Superior temporal gyrus (tissue), 1 donor: ENCODE measurements around the gene COL23A1.
"Not testable (repeated sequence)": the region's sequence is repeated elsewhere in the genome, so short reads cannot be mapped to it uniquely, and the experiment has no call there.

Experiments
- DNase-seq: peaks from one replicate; pipeline ENCODE4 v3.0.0-alpha.2; 2016; ENCODE audit errors: extremely low spot score

The COL23A1 gene

DNA sequence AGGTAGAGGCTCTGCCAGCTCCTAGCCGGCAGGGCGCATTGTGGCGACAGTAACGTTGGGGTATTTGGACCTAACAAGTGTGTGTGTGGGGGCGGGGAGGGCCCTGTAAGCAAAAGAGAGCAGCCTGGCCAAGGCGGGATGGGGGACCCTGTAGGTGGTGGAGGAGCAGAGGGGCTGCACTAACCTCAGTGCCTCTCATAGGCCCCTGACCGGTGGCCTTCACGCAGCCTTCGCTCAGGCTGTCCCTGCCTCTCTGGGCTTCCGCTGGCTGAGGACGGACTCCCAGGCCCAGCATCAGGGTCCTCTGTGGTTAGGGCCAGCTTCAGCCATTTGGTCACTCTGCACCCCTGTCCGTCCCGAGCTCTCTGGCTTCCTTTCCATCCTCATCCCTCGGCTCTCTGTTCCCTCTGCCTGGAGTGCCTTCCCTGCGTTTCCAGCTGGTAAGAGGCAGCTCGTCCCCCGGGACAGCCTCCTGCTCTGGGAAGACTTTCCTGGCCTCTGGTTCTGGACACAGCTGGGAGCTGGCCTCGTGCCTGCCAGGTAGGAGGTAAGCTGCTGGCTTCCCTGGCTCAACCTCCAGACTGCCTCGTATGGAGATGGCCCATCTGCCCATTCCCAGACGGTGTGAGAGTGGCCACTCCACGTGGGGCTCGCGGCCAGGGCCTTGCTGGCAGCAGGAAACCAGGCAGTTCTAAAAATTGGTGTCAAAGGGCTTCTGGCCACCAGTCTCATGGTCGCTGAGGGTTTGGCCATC is 318.3 kb downstream of the COL23A1 start:
- DNase-seq: no peak

DNA sequence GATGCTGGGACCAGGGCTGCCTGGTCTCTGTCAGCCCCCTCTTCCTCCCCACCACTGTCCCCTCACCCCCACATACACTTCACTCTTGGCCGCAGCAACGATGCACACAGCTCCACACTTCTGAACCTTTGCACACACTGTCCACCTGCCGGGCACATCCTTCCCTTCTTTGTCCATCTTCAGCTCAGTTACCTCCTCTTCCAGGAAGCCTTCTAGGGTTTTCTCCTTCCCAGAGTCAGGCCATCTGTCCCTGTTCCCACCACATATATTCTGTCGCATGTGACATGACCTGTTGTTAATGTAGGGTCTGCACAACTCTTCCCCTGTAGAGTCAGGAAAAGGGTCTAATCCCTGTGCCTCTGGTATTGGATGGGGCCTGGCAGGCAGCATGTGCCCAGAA is 319.0 kb downstream of the COL23A1 start:
- DNase-seq: no peak

DNA sequence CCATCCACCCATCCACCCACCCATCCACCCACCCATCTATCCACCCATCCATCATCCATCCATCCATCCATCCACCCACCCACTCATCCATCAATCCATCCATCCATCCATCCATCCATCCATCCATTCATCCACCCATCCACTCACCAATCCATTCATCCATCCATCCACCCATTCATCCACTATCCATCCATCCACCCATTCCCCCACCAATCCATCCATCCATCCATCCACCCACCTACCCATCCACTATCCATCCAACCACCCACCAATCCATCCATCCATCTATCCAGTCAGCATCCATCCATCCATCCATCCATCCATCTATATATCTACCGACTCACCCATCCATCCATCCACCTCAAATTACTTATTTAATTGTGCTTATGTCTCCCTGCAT is 320.7 kb downstream of the COL23A1 start:
- no peak for DNase-seq

DNA sequence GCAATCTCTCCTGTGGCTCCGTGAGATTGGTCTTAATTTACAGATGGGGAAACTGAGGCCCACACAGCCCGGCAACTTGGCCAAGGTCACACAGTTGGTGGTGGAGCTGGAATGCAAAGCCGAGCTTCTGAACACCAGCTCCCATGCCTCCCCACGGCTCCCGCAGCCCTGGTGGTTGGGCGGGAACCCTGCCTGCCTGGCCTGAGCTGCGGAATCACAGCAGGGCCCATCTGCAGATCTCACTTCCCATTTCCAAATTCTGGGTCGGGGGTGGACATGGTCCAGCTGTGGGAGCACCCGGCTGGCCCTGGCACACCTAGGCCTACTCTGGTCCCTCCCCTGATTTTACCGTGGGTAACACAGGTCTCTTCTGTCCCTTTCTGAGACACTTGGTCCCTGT is 322.3 kb downstream of the COL23A1 start:
- DNase-seq: no peak

DNA sequence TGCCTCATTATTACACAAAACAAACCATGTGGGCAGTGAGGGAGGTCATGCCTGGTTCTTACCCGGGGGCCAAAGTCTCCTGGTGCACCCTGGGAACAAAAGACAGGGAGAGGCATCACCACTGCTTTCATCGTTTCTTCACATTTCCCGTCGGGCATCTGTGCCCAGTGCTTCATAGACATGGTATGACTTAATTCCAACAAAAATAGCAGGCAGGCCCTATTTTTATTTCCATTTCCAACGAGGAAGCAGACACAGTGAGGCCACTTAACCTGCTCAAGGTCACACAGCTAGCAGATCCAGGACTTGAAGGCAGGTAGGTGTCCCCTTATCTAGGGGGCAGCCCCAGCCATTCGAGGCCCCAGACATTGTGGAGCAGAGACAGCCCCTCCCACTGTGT is 322.9 kb downstream of the COL23A1 start:
- DNase-seq: no peak

DNA sequence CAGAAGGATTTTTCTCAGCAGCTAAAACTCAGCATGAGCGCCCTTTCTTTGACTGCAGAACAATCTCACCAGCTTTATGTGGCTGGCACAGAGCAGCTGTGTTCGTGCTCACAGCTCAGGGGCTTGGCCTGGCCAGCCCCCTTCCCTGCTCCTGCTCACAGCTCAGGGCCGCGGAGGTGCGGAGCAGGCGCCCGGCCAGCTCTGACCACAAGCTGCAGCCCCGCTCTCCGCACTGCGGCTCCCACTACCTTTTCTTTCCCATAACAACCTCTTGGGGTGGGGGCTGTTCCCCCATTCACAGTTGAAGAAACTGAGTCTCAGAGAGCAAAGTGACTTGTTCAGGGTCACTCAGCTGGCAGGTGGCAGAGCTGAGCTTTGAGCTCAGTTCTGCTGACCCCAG is 323.6 kb downstream of the COL23A1 start:
- DNase-seq: no peak

DNA sequence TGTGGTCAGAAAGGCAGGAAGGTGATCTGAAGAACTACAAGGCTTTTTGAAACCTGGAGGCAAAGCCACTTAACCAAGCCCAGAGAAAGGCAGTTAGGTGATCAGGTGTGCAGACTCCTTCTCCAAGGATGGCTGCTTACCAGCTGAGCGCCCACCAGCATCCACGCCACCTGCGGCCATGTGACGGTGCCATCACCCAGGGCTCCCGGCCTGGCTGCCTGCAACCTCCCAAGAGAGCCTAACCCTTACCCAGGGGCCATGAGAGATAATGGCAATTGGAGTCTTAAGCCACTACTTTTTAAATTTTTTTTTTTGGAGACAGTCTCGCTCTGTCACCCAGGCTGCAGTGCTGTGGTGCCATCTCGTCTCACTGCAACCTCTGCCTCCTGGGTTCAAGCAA is 324.4 kb downstream of the COL23A1 start:
- DNase-seq: no peak

DNA sequence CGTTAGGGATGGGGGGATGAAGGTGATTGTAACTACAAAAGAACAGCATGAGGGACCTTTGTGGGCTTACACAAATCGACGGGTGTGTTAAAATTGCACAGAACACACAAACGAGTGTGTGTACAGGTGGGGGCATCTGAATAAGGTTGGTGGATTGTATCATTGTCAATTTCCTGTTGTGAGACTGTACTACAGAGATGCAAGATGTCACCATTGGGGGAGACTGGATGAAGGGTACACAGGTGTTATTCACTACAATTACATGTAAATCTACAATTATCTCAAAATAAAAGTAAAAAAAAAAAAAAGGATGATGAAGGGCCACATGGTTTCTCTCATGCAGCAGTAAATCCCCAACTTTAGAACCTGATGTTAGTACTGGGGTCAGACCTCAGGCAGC is 326.1 kb downstream of the COL23A1 start:
- no peak for DNase-seq

DNA sequence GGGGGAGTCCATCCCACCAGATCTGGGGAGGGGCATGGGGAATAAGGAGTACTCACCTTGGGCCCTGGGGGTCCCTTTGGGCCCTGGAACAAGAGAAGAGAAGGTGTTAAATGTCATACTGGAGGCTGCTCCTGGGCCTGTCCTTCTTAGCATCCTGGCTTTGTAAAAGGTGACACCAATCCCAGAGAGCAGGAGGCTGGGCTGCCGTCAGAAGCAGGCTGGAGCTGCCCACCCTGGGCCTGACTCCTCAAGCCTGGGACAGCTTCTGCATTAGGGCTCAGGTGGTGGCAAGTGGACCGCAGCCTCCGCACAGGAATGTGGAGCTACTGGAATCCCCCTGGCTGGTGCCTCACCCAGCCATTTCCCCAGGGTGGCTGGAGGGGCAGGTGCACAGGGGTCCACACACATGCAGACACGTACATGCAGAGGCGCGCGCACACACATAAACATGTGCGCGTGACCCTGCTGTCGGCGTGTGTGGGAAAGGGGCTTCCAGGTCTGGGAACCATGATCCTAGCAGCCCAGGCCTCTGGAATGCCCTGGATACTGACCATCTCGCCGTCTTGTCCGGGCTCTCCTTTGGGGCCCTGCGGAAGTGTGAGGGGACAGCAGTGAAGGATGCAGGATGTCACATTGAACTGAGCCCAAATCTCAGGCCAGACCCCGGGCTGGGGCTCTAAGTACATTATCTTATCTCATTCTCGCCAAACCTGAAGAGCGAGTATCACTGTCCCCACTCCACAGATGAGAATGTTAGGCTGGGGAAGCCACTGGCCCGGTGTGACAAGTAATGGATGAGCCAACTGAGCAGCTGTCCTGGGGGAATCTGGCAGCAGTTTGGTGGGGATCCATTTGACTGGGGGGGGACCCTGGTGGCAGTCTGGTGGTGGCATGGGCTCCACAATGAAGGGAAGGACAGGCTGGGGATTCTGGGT is 328.3 kb downstream of the COL23A1 start:
- no peak for DNase-seq

DNA sequence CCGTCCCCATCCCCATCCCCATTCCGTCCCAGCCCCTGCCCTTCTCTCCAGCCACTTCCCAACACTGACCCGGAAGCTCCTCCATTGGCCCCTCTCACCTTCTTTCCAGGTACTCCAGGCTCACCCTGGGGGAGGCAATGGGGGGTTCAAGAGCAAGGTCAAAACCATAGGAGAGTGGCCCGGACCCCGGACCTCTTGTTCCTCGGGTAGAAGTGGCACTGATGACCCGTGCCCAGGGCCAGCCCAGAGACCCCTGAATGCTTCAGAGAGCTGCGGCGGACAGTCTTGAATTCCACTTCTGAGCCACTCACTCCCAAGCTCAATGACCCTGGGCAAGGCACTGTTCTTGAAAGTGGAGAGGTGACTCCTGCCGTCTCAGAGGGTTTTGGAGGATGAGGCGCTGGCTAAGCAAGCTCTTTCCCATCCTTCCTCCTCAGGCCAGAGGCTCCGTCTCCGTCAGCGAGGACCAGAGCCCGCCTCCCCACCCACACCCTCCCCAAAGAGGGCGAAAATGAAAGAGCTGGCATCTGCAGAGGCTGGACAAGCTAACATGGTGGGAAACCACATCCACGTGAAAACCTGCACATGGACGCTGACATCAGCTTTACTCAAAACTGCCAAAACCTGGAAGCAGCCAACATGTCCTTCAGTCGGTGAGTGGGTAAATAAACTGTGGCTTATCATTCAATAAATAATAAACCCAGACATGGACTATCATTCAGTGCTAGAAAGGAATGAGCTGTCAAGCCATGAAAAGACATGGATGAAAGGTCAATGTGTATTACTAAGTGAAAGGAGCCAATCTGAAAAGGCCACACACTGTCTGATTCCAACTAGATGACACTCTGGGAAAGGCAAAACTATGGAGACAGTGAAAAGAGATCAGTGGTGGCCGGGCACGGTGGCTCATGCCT is 330.3 kb downstream of the COL23A1 start:
- DNase-seq: no peak

DNA sequence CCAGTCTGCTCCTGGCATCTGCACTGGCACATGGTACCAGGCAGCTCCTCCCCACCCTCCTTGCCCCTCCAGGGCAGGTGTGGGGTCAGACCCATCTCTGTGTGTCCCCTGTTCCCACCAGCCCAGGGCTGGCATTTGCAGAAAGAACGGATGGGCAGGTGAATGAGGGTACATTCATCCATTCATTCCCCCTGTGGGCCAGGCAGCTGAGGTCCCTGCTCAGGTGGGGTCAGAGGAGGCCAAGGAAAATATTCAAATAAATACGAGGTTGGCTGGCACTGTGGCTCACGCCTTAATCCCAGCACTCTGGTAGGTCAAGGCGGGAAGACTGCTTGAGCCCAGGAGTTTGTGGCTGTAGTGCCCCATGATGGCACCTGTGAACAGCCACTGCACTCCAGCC is 332.5 kb downstream of the COL23A1 start:
- no peak for DNase-seq

DNA sequence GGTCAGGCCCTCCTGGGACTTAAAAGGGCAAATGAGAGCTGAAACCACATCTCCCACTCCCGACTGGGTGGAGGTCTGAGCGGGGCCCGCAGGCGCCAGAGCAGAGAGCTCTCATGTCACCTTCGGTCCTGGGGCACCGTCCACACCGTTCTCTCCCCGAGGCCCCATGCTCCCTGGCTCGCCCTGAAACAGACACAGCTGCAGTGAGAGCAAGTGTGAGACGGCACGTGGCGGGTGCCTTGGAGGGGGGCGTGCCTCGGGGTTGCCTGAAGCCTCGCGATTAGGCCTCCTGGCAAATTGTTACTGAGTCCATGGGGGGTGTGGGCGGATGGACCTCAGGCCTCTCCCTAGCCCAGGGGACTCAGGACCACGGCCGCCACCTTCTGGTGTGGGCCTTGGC is 333.4 kb downstream of the COL23A1 start:
- DNase-seq: no peak

DNA sequence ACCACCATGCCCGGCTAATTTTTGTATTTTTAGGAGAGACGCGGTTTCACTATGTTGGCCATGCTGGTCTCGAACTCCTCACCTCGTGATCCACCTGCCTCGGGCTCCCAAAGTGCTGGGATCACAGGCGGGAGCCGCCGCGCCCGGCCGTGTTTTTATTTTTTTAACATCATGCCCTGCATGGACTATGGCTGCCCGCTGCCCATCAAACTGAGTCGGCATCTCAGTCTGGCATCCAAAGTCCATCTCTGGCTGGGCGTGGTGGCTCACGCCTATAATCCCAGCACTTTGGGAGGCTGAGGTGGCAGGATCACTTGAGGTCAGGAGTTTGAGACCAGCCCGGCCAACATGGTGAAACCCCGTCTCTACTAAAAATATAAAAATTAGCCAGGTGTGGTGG is 336.6 kb downstream of the COL23A1 start:
- not testable (repeated sequence) for DNase-seq

DNA sequence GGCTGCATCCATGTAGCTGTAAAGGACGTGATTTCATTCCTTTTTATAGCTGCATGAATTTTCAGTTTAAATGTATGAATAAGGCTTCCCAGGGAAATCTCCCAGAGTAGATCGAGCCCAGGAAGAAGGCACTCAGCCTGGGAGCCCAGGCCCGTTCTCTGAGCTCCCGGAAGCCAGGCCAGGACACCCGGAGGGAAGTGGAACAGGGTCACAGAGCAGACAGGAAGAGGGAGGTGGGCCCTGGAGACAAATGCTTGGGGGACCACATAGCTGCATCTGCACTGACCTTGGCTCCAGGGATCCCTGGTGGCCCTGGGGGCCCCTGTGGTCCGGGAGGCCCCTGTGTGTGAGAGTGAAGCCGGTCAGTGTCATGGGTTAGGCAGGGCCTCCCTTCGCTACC is 337.9 kb downstream of the COL23A1 start:
- DNase-seq: no peak

DNA sequence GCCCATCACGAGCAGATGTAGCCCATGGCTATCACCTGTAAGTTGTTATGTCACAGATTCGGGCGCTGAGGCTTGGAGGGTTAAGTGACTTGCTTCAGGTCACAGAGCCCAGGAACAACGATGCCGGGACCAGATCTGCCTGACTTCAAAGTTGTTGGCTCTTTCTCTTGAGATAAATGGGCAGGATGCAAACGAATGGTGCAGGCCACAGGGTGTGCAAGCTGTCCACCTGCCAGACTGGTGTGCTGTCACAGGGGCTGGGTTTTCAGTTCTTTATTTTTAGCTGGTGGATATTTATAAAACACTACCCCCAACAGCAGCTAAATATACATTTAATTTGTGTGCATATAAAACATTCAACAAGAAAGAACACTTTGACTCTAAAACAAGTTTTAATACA is 339.9 kb downstream of the COL23A1 start:
- DNase-seq: no peak

DNA sequence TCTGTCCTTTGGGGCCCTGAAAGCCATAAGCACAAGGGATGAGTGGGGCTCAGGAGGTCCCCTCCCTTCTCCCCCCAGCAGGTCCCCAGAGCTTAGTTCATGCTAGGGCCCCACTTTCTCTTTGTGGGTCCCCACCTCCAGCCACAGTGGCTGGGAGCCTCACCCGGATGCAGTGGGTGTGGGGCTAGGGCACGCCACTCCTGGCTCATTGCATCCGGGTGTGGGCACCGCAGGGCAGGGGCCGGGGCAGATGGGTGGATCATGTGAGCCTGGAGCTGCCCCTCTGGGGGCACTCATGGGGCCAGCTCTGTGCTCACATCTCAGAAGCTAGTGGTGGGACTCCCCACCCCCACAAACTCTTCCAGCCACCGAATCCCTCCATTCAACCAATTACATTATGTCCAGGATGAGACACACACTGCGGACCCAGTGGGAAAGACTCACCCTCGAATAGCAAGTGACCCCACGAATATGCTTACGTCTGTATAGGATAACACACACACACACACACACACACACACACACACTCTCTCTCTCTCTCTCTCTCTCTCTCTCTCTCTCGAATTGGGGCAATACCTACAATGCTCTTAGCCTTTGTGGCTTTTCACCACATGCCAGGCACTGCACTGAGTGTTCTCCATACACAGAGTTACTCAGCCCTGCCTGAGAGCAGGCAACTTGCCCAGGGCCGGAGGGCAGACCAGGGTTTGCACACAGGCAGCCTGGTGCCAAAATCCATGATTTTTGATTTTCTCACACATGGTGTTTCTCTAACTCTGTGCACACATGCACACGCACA is 340.8 kb downstream of the COL23A1 start:
- DNase-seq: no peak

DNA sequence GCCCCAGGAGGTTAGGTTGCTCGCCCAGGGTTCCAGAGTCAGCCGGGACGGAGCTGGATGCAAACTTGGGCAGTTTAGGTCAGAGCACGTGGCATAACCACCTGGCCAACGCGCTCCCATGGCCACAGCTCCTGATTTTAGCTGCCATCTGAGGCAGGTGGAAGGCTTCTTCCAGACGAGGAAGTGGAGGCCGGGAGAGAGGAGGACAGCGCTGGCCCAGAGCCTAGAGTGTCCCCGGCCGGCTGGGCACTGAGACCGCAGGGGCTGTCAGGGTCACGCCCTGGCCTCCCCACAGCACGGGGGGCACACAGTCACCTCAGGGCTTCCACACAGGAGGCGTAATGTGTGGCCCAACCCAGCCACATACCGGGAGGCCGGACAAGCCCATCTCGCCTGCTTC is 341.4 kb downstream of the COL23A1 start:
- no peak for DNase-seq

DNA sequence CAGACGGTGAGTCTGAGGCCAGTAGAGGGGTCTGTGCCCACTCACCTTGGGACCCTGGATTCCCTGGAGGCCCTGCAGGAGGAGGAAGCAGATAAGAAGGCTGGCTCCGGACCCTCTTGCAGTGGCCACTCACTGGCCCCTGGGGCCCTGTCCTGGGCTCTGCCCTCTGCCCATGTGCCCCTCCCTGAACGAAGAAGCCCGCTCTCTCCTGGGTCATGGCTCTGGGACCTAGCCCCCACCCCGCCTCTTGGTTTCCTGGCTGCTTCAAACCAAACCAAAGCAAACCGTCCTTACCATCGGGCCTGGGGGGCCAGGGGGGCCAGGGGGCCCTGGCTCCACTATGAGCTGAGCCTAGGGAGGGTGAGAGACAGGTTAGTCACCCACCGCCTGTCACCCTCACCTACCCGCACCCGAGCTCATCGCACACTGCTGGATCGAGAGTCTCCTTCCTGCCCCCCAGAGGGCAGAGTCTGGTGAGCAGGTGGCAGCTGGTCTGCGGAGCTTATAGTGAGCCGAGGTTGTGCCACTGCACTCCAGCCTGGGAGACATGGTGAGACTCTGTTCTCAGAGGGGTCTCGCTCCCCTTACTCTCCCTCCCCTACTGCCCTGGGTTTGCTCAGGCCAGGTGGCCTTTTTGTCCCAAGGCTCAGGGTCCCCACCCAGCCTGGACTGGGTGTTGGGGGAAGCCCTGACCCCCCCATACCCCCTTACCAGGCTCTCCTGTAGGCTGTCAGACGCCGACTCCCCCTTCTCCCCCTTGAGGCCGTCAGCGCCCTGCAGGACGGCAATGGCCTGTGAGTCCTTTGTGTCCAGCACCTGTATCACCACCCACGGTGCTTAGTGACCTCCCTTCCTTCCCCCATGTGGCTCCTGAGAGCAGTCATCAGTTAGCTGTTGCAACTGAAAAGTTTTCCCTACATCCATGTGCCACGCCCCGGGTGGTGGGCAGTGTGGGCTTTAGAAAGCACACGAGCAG is 342.4 kb downstream of the COL23A1 start:
- DNase-seq: no peak

DNA sequence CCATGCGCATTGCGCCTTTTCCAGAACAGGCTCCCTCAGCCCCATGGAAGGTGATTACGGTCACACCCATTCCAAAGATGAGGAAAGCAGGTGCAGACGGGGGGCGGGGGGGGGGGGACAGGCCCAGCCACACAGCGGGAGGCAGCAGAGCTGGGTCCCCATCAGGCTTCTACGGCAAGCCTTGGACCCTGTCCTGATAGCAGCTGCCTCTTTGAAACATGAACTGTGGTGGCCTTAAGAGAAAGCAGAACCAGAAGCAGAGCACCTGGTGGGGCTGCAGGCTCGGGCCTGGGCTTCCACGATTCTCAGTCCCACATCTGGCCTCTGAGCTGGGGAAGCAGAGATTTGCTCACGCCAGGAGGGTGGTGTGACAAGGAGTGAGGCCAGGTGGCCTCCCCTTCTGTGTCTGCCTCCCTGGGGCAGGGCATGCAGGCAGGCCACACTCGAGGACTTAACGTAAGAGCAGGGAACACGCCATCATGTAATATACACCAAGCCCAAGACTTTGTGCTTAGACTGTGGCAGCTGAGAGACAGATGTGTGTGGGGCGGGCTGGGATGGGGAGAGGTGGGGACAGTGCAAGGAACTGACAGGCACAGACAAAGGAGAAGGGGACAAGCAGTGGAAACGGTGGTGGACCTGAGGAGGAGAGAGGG is 343.4 kb downstream of the COL23A1 start:
- no peak for DNase-seq
